Fibroblast of pulmonary artery (primary cell): ENCODE results near the gene BLCAP.
"Not testable (repeated sequence)": the region's sequence is repeated elsewhere in the genome, so short reads cannot be mapped to it uniquely, and the experiment has no call there.

Source experiments
- DNase-seq: peaks from one replicate; pipeline ENCODE4 v3.0.0-alpha.2; 2010; ENCODE audit warnings: low read depth
- H3K4me3 ChIP-seq: replicated peaks from 2 replicates; pipeline ENCODE4 v1.5.1; 2011; ENCODE audit warnings: low read depth, mild to moderate bottlenecking, control low read depth, low read length, moderate library complexity
- CTCF ChIP-seq: IDR thresholded peaks from 2 replicates; pipeline ENCODE4 v1.5.1; 2011; ENCODE audit warnings: mild to moderate bottlenecking, control low read depth, low read length, inconsistent platforms; ENCODE audit errors: missing control alignments

The BLCAP gene

GRCh38 chr20:37490663-37491350, 36.9 kb downstream of the BLCAP start:
- H3K4me3 ChIP-seq: no peak overlapping the region
- TF ChIP-seq CTCF: no peak
- DNase-seq: no peak

- H3K4me3 ChIP-seq, DNase-seq: not testable (repeated sequence)
Measured at GRCh38 chr20:37486209-37486608, 41.5 kb downstream of the BLCAP start.

- no peak overlapping the region for H3K4me3 ChIP-seq
- TF ChIP-seq CTCF: no peak
- DNase-seq: no peak
Measured at GRCh38 chr20:37484331-37484730, 43.3 kb downstream of the BLCAP start.

GRCh38 chr20:37481610-37482009, 46.1 kb downstream of the BLCAP start:
- no peak overlapping the region for H3K4me3 ChIP-seq
- no peak for TF ChIP-seq CTCF
- DNase-seq: no peak

GRCh38 chr20:37480919-37481318, 46.8 kb downstream of the BLCAP start:
- H3K4me3 ChIP-seq: no peak overlapping the region
- TF ChIP-seq CTCF: no peak
- DNase-seq: no peak

- no peak for DNase-seq
- TF ChIP-seq CTCF: no peak
- H3K4me3 ChIP-seq: no peak overlapping the region
Measured at GRCh38 chr20:37479925-37480691, 47.6 kb downstream of the BLCAP start.

- no peak for DNase-seq
- H3K4me3 ChIP-seq: no peak overlapping the region
- no peak for TF ChIP-seq CTCF
Measured at GRCh38 chr20:37479266-37479665, 48.4 kb downstream of the BLCAP start.
